ENCODE results near the gene OPN4. TPM values are rescaled to one million over a fixed set of nuclear protein-coding genes. Genes with fewer than 3 reads are reported as not detected.

Gene OPN4
- total and polyA plus RNA-seq, 2 of the 8 experiments (the other 6 are each of a cell fraction or from before 2014, with no cell fraction given), result not detected

DNA sequence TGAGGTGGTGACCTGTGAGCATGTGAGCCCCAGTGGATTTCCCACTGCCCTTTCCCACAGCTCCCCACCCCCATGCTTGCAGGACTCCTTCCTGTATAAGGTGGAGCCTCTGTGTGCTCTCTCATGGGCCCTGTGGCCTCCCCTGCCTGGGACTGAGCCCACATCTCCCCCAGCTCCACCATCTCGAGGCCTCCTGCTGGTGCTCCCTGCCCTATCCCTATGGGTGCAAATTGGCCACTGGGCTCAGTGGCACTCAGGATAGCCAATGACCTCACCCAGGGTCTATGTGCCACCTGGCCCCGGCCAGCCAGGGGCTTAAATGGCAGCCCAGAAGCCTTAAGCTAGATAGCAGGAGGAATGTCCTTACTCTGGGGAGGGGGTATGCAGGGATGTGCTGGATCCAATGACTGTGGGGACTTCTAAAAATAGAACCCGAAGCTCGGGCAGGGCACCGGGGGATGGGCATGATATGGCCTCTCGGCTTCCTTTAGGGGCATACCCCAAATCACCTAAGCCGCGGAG, 16.0 kb downstream of the OPN4 start:
- Histone ChIP-seq H2BK12ac (ENCODE audit: low read depth, low read length) (no peak overlapping the region), H3K4me3 (ENCODE audit: extremely low read depth in 1 of 4, insufficient read depth in 2 of 4, low read depth in 3 of 4, low read length in 4 of 4) (no peak overlapping the region), H2BK5ac (ENCODE audit: low read depth, low read length) (no peak overlapping the region), H3K56ac (replicated peaks; ENCODE audit: insufficient read length, low read depth, low read length) (no peak overlapping the region), H3K23me2 (ENCODE audit: low read depth, low read length) (no peaks in the 10 kb centered on the region), H2BK15ac (ENCODE audit: low read length) (0 out of 2 replicates have a peak overlapping the region, but pooled peaks have one; percentile 61), H2AFZ (ENCODE audit: low read length) (no peak overlapping the region), H3K79me1 (ENCODE audit: low read depth, low read length) (no peaks in the 10 kb centered on the region), H4K8ac (ENCODE audit: extremely low read depth, insufficient read depth, low read length) (no peak overlapping the region), H3K79me2 (ENCODE audit: control insufficient read depth in 1 of 2, insufficient read depth in 2 of 2, low read length in 2 of 2) (no peaks in the 10 kb centered on the region), H3K4me2 (ENCODE audit: insufficient read depth in 1 of 2, low read depth in 2 of 2, low read length in 2 of 2) (no peak overlapping the region), H4K91ac (replicated peaks; ENCODE audit: insufficient read length, low read length) (no peak overlapping the region), H3K4me1 (replicated peaks in 1 of 4; ENCODE audit: control insufficient read depth in 3 of 4, insufficient read depth in 4 of 4, low read length in 3 of 4) (peaks cover 3 to 43% (median 27%) of the 10 kb centered on the region in 4 experiments), H2BK20ac (ENCODE audit: low read length) (no peak overlapping the region), H3K9me3 (ENCODE audit: insufficient read depth in 2 of 2, low read depth in 1 of 2, low read length in 1 of 2) (no peaks in the 10 kb centered on the region), H3K36me3 (ENCODE audit: control insufficient read depth in 2 of 4, insufficient read depth in 4 of 4, low read length in 3 of 4) (no peaks in the 10 kb centered on the region), H3K27ac (ENCODE audit: low read depth, low read length) (no peak overlapping the region), H3K23ac (ENCODE audit: insufficient read length) (no peak overlapping the region), H2BK120ac (replicated peaks; ENCODE audit: low read depth, low read length) (no peak overlapping the region), H4K20me1 (replicated peaks in 1 of 2; ENCODE audit: control insufficient read depth in 1 of 2, insufficient read depth in 2 of 2, low read length in 2 of 2) (no peaks in the 10 kb centered on the region), H3K4ac (replicated peaks; ENCODE audit: insufficient read length, low read depth, low read length) (no peak overlapping the region), H3K9ac (replicated peaks in 1 of 4; ENCODE audit: extremely low read depth in 1 of 4, low read depth in 3 of 4, low read length in 3 of 4) (no peak overlapping the region), H2AK5ac (ENCODE audit: low read depth, low read length) (no peak overlapping the region), H4K5ac (ENCODE audit: insufficient read length, low read depth, low read length) (no peak overlapping the region), H3K18ac (ENCODE audit: extremely low read depth, low read length) (peak overlapping the region; percentile 60; the same call in 1 of the 2 replicates), H3K14ac (ENCODE audit: insufficient read length) (no peak overlapping the region), H3K27me3 (replicated peaks in 1 of 4; ENCODE audit: control insufficient read depth in 3 of 4, extremely low read depth in 1 of 4, insufficient read depth in 3 of 4, low read length in 3 of 4) (no peaks in the 10 kb centered on the region)
- CTCF ChIA-PET (ENCODE audit: partially characterized antibody), result interaction anchor here (0.7 to 2.7 kb wide), 4 partner anchors 10 to 25 kb away, joined by 3 to 18 read pairs (median 5); no protein-coding TSS in a partner anchor
- FAIRE-seq (no peak), DNase-seq (ENCODE audit: low read depth in 1 of 2, low spot score in 2 of 2) (no peak)
- 91% methylated on average over 8 of the region's 8 CpGs; no CpG with 5 or more reads in 1 of the 2 experiments for WGBS, 2 experiments (ENCODE audit: extremely low coverage in 1 of 2, insufficient coverage in 1 of 2, insufficient read length in 1 of 2, insufficient replicate concordance in 2 of 2, low coverage in 1 of 2, low lambda C conversion rate in 2 of 2, missing lambda C conversion rate in 1 of 2)
- POLR2A ChIA-PET (ENCODE audit: partially characterized antibody), result no interaction called here
- no peak for TF ChIP-seq USF2 (IDR thresholded peaks at IDR 0.05; ENCODE audit: low read length)
- no peak for TF ChIP-seq ZNF274 (IDR thresholded peaks at IDR 0.05; ENCODE audit: borderline replicate concordance, extremely low read depth, low read length)
- no peak for TF ChIP-seq EZH2 (IDR thresholded peaks at IDR 0.05; ENCODE audit: low read depth, low read length, severe bottlenecking)
- no peak for TF ChIP-seq JUND (IDR thresholded peaks at IDR 0.05; ENCODE audit: low read length)
- TF ChIP-seq SIRT6 (IDR thresholded peaks at IDR 0.05; ENCODE audit: low read length), result no peak
- TF ChIP-seq RAD21 (IDR thresholded peaks at IDR 0.05 in 1 of 2, conservative IDR thresholded peaks at IDR 0.05 in 1 of 2; ENCODE audit: low read depth in 2 of 2, low read length in 2 of 2), result no peak
- no peak for TF ChIP-seq CBX5 (IDR thresholded peaks at IDR 0.05; ENCODE audit: low read depth, low read length)

Data from H1 (cell line).